GM23338 (cell line): Measurements from ENCODE around the gene LAMC3. TPM values are rescaled to one million over a fixed set of nuclear protein-coding genes. Genes with fewer than 3 reads are reported as not detected.
A peak's percentile ranks its signal among the peaks of the same experiment; 100 is the strongest.

Experiments
- ATAC-seq: fragments of 200-7000 bp; cut with Tn5 transposase; 3 replicates; pipeline ENCODE4 v1.9.1; 2020
- DNase-seq: peaks from one replicate; pipeline ENCODE4 v3.0.0-alpha.2; 2015; ENCODE audit warnings: low spot score
- H2AFZ ChIP-seq: fragments of 200-600 bp; sonication (generic); 2 replicates; pipeline ENCODE4 v1.8.0; 2016; ENCODE audit warnings: antibody characterized with exemption, mild to moderate bottlenecking, moderate library complexity
- H3F3A ChIP-seq: fragments of 200-600 bp; sonication (generic); replicated peaks from 2 replicates; pipeline ENCODE4 v1.8.0; 2017; ENCODE audit warnings: antibody characterized with exemption, mixed run types, low read depth
- H3K27ac ChIP-seq: fragments of 200-600 bp; sonication (generic); 2 replicates; pipeline ENCODE4 v1.6.1; 2016; ENCODE audit warnings: low read depth
- H3K27me3 ChIP-seq: fragments of 200-600 bp; sonication (generic); 2 replicates; pipeline ENCODE4 v1.8.0; 2016; ENCODE audit warnings: mild to moderate bottlenecking, mixed run types, moderate library complexity; ENCODE audit not compliant: insufficient read depth
- H3K36me3 ChIP-seq: fragments of 200-600 bp; sonication (generic); 2 replicates; pipeline ENCODE4 v1.8.0; 2016; ENCODE audit warnings: mild to moderate bottlenecking; ENCODE audit not compliant: insufficient read depth
- H3K4me1 ChIP-seq: fragments of 200-600 bp; sonication (generic); 2 replicates; pipeline ENCODE4 v1.8.0; 2016; ENCODE audit warnings: mild to moderate bottlenecking, moderate library complexity; ENCODE audit not compliant: insufficient read depth
- H3K4me2 ChIP-seq: fragments of 200-600 bp; sonication (generic); 2 replicates; pipeline ENCODE4 v1.7.1; 2017; ENCODE audit warnings: mixed run types
- H3K4me3 ChIP-seq: fragments of 200-600 bp; sonication (generic); 2 replicates; pipeline ENCODE4 v1.6.1; 2016; ENCODE audit warnings: mixed run types
- H3K79me2 ChIP-seq: fragments of 200-600 bp; sonication (generic); replicated peaks from 2 replicates; pipeline ENCODE4 v1.8.0; 2017; ENCODE audit warnings: mild to moderate bottlenecking; ENCODE audit not compliant: insufficient read depth
- H3K9me2 ChIP-seq: fragments of 200-600 bp; sonication (generic); 2 replicates; pipeline ENCODE4 v1.8.0; 2017; ENCODE audit not compliant: insufficient read depth
- H4K20me1 ChIP-seq: fragments of 200-600 bp; sonication (generic); replicated peaks from 2 replicates; pipeline ENCODE4 v1.8.0; 2017; ENCODE audit warnings: mild to moderate bottlenecking; ENCODE audit not compliant: insufficient read depth
- H3K27ac Mint-ChIP-seq: 2 replicates; pipeline ENCODE4 v1.8.0; 2020; ENCODE audit warnings: inconsistent platforms, mild to moderate bottlenecking, moderate library complexity, mixed read lengths
- H3K27me3 Mint-ChIP-seq: 3 replicates; pipeline ENCODE4 v1.8.0; 2022; ENCODE audit warnings: low read depth, mild to moderate bottlenecking, moderate library complexity, mixed read lengths, inconsistent platforms; ENCODE audit not compliant: insufficient read depth, poor library complexity
- H3K36me3 Mint-ChIP-seq: 3 replicates; pipeline ENCODE4 v1.8.0; 2021; ENCODE audit warnings: low read depth, mild to moderate bottlenecking, inconsistent platforms, moderate library complexity, mixed read lengths
- H3K4me1 Mint-ChIP-seq: 3 replicates; pipeline ENCODE4 v1.8.0; 2020; ENCODE audit warnings: mild to moderate bottlenecking, inconsistent platforms, mixed read lengths
- H3K4me3 Mint-ChIP-seq: 3 replicates; pipeline ENCODE4 v1.8.0; 2021; ENCODE audit warnings: moderate library complexity, mild to moderate bottlenecking, inconsistent platforms, mixed read lengths
- H3K9me3 Mint-ChIP-seq: 3 replicates; pipeline ENCODE4 v1.8.0; 2020; ENCODE audit warnings: moderate library complexity, mild to moderate bottlenecking, inconsistent platforms, mixed read lengths
- ETS1 ChIP-seq: IDR thresholded peaks from 2 replicates; pipeline ENCODE4 v1.6.1; 2016; ENCODE audit warnings: antibody characterized with exemption
- EZH2 ChIP-seq: fragments of 200-600 bp; sonication (generic); IDR thresholded peaks from one replicate; pipeline ENCODE4 v1.8.0; 2017; ENCODE audit warnings: antibody characterized with exemption, mild to moderate bottlenecking, low read depth; ENCODE audit not compliant: unreplicated experiment
- EZH2phosphoT487 ChIP-seq: fragments of 200-600 bp; sonication (generic); IDR thresholded peaks from one replicate; pipeline ENCODE4 v1.8.1; 2018; ENCODE audit warnings: antibody characterized with exemption; ENCODE audit not compliant: unreplicated experiment
- ZNF114 ChIP-seq: fragments of 250-450 bp; sonication (Bioruptor Pico); IDR thresholded peaks from 2 replicates; pipeline ENCODE4 v1.5.0; 2020; ENCODE audit warnings: mild to moderate bottlenecking, moderate library complexity
- ZNF331 ChIP-seq: fragments of 250-450 bp; sonication (Bioruptor Pico); IDR thresholded peaks from 2 replicates; pipeline ENCODE4 v1.5.0; 2020; ENCODE audit warnings: low read depth, mild to moderate bottlenecking, moderate library complexity
- ZNF462 ChIP-seq: fragments of 250-450 bp; sonication (Bioruptor Pico); IDR thresholded peaks from 2 replicates; pipeline ENCODE4 v1.5.0; 2020; ENCODE audit warnings: mild to moderate bottlenecking, moderate library complexity
- polyA plus RNA-seq: library from polyadenylated mRNA; unstranded; fragments of >200 nt; fragmentation: Nextera tagmentation; extraction: Ambion mirVana; gene quantifications from 2 replicates; pipeline ENCODE4 v1.2.1, GENCODE V29; 2016
- total RNA-seq: library from RNA; depleted of rRNA; stranded (reverse); fragments of >200 nt; shearing (Covaris generic); gene quantifications from 2 replicates; pipeline ENCODE4 v1.2.3, GENCODE V29; 2014

LAMC3 gene
- total and polyA plus RNA-seq, 2 experiments from 2014 or later = 9.0 to 27.4 TPM

- TF ChIP-seq ZNF462 (CRISPR knock-in tag) = no peak
Measured at GRCh38 chr9:131103024-131103423, 94.0 kb downstream of the LAMC3 start (continued).

- Histone ChIP-seq H3K4me3 (peak overlapping the region; percentile 13; the same call in 1 of the 2 replicates), H2AFZ (no peak overlapping the region), H3K4me2 (peak overlapping the region; percentile 36), H3K9me2 (no peaks in the 10 kb centered on the region), H3K27me3 (no peaks in the 10 kb centered on the region), H3F3A (peaks cover 9% of the 10 kb centered on the region), H3K36me3 (no peaks in the 10 kb centered on the region; the same call in 1 of the 2 replicates), H3K27ac (peak overlapping the region; percentile 77), H4K20me1 (0 out of 2 replicates have a peak, but pooled peaks cover 4% of the 10 kb centered on the region), H3K79me2 (peaks cover 10% of the 10 kb centered on the region), H3K4me1 (peaks cover 45% of the 10 kb centered on the region)
- TF ChIP-seq EZH2 (no peak), ETS1 (no peak), ZNF114 (CRISPR knock-in tag) (no peak), ZNF462 (CRISPR knock-in tag) (no peak), ZNF331 (CRISPR knock-in tag) (no peak), EZH2phosphoT487 (no peak)
- no peaks in the 10 kb centered on the region; the same call in 2 of the 3 replicates for H3K9me3 Mint-ChIP-seq
- no peak for ATAC-seq
- H3K27me3 Mint-ChIP-seq = peaks cover 27% of the 10 kb centered on the region
- H3K36me3 Mint-ChIP-seq = peaks cover 53% of the 10 kb centered on the region
- DNase-seq = no peak
- peak overlapping the region; percentile 95 for H3K27ac Mint-ChIP-seq
- peaks cover 60% of the 10 kb centered on the region for H3K4me1 Mint-ChIP-seq
- no peak overlapping the region; the same call in 2 of the 3 replicates for H3K4me3 Mint-ChIP-seq
Measured at GRCh38 chr9:131103535-131103934, 94.6 kb downstream of the LAMC3 start.
